Stimulated activated CD4-positive, alpha-beta T cell treated with anti-CD3 and anti-CD28 coated beads, Interleukin-15, amount 100 ng/mL, for 24 hours (primary cell): ENCODE measurements around the gene PEX26.
"Not testable (repeated sequence)": the region's sequence is repeated elsewhere in the genome, so short reads cannot be mapped to it uniquely, and the experiment has no call there.

Experiments used
- DNase-seq: peaks from one replicate; pipeline ENCODE4 v3.0.0-alpha.2; 2020

PEX26 gene

DNA sequence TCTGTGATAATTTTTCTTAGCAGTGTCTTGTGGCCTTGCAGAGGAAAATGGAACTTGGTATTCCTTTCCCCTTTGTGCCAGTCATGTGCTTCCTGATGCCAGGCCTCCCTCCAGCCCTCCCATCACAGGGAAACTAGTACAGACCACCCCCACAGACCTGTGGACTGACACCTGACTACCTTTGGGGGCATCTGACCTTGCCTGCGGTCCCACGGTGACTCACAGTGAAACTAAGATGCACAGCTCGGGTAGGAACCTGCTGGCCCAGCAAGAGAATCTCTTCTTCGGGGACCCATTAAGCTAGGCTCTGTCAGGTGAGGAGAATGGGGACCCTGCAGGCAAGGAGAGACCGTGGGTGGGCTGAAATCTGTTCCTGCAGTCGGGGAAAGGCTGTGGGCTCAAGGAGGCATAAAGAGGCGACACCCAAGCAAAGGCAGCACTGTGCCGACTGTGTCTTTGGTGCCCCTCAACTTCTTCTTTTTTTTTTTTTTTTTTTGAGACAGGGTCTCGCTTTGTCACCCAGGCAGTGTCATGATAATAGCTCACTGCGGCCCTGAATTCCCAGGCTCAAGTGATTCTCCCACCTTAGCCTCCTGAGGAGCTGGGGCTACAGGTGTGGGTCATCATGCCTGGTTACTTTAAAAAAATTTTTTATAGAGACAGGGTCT, 20.8 kb upstream of the PEX26 start:
- DNase-seq: no peak

DNA sequence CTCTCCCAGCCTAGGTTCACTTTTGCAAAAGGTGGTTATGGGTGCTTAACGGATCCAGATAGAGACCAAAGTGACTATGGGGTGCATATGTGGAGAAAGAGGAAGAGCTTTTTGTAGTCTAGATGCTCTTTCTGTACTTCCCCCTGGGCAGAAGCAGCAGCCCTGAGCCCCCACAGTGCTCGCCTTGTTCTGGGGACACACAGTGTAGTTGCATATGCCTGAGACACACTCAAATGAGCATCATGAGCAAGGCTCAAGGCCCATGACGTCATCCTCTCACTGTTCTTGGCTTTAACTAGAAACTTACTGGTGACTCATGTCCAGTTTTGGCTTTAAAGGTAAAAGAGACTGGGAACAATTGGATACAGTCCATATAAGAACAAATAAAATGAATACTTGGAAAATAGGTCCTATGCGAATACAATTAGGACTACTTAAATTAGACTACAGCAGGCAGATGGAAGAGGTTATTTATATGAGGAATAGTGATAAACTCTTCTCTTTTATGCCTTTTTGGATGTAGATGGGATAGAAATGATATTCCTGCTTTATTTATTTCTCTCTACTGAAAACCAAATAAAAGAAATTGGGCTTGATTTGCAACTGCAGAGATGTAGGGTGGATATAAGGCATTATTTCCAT, 20.1 kb upstream of the PEX26 start:
- no peak for DNase-seq

DNA sequence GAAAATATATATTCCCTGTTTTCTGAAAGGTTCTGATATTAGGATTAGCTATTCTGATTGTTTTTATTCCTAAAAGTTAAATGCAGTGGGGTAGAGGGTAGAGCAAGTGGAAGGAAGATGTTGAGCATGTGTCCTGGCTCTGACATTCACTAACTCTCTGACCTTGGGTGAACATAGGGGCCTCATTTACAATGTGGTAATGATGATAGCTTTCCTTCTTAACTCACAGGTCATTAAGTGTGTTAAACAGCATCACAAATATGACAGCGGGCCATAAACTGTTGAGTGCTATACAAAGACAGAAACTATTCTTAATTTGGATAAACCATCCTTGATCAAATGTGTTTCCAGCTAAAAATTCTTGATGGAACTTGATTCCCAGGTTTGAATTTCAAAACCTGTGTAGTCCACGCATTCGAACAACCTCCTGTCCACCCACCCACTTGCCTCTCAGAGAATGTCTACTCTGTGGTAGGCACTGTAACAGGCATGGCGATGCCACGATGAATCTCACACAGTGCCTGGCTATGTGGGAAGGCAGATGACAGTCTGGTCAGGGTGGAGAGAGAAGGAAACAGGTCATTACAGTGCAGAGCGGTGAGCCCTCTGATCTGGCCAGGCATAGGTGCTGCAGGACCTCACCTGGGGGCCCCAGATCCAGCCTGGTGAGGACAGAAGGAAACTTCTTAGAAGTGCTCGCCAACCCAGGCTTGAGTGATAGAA, 19.3 kb upstream of the PEX26 start:
- DNase-seq: no peak

DNA sequence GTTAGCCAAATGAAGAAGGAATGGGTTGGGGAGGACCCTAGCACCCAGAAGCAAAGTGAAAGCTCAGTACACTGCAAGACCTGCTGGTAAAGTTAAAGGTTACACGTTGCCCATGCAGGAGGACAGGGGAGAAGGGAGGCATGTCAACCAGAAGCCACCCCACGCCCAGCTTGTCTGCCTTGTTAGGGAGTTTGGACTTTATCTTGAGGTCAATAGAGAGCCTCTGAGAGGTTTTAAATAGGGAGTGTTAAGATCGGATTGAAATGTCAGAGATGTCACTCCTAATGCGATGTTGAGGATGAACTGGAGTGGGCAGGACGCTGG, 18.7 kb upstream of the PEX26 start:
- DNase-seq: no peak

DNA sequence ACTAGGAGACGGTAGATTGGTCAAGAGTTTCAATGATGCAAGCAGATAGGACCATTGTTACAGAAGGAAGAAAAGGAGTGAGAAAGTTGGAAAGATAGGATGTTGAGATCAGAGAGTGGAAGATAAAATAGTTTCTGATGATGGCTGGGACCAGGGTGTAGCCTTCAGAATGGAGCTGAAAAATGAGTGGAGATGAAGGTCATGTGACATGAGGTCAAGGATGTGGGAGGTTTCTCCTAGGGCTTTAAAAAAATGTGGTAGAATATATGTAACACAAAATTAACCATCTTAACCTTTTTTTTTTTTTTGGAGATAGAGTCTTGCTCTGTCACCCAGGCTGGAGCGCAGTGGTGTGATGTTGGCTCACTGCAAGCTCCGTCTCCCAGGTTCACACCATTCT, 18.3 kb upstream of the PEX26 start:
- no peak for DNase-seq

DNA sequence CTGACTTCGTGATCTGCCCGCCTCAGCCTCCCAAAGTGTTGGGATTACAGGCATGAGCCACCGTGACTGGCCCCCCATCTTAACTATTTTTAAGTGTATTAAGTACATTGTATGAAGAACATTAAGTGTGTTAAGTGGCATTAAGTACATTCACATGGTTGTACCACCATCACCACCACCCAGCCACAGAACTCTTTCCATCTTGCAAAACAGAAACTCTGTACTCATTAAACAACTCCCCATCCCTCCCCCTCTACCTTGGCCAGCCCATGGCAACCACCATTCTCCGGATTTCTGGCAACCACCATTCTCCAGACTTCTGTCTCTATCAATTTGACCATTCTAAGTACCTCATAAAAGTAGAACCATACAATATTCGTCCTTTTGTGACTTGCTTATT, 17.8 kb upstream of the PEX26 start:
- no peak for DNase-seq

DNA sequence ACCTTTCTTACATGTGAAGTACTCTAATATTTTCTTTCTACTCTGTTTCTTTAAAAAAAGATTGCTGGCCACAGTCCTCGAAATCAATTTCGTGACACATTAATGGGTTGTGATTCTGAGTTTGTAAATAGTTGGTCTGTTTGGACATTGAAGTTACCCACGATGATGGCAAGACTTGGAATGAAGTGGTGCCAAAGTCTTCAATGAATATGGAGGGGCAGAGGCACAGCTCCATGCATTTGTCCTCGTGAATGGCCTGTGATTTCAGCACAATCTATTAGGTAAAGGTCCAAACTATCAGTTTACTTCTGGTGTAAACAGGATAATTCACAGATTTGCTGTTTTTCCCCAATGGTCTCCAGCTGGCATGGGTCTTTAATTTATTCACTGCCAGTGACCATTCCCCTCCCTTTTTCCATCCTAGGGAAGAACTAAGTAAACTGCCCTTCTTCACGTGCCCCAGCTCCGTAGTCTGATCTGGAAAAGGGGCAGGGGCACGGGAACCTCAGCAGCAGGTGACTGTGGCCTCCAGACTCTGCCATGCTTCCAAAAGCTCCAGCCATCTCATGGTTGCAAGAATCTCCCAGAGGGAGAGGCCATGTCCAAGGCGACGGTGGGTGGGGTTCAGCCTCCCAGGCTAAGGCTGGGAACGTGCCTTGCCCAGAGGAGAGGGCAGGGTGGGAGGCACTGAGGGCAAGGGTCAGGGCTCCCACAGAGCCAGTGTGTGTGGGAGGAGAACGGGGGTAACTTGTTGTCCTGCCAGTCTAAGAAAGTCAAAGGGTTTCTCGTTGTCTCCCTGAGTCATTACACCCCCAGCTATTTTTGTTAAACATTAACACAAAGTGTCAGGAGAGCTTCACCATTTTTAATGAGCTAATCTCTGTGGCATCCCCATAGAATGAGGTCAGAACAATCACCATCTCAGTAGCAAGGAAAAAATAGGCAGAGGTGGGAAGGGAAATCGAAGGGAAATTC, 16.9 kb upstream of the PEX26 start:
- DNase-seq: no peak

DNA sequence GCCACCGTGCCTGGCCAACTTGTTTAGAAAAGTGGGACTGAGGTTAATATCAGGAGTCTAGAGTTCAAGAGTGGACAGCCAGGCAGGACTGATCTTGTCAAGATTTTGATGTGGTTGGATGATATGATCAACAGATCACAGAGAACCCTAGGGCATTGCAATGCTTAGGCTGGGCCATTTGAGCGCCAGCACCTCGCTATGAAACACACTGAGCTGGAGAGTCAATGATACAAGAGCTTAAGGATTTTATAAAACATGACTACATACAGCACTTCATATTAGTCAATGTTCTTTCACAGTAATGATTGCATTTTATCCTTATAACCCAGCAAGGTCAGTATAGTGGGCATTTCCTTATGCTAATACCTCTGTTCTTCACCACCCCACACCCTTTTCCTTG, 15.4 kb upstream of the PEX26 start:
- DNase-seq: no peak

DNA sequence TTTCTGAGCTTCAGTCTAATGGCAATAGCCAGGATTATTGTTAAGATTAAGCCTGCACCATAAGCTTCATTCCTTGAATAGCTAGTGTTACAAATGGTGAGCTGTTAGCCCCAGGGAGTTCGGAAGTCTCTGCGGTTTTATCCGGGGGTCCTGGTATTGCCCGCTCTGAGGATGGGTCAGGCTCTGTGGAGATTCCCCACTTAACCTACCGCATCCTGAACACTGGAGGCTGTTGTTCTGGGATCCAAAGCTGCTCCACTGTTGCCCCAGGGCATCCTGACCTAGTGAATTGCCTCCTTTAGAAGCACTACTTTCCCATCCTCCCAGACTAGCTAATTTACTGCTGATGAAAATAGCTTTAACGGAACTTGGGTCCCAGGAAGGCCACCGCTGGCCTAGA, 14.5 kb upstream of the PEX26 start:
- DNase-seq: no peak

DNA sequence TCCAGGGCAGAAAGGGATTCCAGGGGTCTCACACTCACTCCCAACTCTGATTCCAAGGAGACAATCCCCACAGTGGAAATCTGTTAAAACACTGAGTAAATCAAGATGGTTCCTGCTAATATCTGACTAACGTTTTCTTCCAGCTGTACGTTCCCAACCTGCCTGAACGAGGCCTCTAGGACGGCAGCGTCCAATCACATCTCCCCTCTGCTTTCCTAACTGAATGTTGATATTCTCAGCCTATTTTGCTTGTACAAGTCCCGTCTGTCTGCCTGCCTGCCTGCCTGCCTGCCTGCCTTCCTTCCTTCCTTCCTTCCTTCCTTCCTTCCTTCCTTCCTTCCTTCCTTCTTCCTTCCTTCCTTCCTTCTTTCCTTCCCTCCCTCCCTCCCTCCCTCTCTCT, 14.1 kb upstream of the PEX26 start:
- DNase-seq: not testable (repeated sequence)

DNA sequence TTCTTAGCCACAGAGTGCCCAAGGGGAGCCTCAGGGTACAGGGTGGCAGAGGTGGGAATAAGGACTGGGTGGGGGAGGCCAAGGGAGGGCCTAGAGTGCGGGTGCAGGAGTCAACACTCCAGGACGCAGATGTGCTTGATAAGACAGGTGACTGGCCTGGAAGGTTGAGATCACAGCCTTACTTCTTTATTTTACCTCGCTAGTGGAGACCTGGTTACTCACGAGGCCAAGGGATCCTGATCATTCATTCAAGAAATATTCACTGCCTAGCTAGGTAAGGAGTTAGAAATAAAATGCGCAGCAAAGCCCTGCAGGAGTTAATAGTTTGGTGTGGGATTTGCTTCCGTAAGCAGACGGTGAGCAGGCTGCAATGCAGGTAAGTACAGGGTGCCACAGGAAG, 13.2 kb upstream of the PEX26 start:
- DNase-seq: no peak

DNA sequence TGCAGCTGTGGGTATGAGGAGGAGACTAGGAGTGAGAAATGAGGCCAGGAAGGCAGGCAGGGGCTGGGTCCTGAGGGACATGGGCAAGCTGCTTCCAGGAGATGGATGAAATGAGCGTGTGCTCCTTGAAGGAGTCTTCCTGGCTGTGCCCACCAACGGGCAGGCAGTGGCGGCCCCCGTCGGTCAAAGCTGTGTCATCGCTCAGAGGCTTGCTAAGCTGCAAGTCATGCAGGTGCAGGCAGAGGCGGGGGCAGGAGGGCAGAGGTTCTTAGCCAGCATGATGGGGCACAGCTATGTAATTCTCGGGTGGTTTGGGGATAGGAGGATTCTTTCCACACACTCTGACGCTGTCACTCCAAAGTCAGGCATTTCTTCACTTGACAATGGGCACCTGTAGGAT, 12.5 kb upstream of the PEX26 start:
- DNase-seq: no peak

DNA sequence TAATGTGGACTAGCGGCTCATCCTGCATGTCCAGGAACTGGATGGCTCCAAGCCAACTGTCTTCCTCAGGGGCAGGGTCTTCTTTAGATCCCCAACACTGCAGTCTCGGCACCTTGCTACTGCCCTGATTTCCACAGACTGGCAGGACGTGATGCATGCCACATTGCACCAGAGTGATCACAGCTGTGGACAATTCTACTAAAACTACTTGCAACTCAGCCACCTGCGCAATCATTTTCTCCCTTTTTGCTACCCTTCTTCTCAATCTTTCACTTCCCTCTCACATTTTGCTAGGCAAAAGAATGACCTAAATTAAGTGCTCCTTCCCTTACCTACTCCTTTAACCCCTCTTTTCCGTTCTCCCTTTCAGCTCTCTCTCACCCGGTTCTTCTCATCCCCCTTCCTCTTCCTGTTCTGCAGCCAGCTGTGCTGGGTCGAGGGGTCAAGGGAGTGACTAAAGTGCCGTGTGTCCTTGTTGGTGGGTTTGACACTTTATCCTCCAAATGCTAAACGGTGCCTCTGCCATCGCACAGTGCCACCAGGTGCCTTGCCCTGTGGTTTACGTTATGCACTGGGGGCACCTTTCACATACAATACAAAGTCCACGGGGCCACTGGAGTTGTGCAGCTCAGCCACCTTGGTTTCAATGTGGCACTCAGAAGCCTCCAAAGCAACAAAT, 11.5 kb upstream of the PEX26 start:
- no peak for DNase-seq

DNA sequence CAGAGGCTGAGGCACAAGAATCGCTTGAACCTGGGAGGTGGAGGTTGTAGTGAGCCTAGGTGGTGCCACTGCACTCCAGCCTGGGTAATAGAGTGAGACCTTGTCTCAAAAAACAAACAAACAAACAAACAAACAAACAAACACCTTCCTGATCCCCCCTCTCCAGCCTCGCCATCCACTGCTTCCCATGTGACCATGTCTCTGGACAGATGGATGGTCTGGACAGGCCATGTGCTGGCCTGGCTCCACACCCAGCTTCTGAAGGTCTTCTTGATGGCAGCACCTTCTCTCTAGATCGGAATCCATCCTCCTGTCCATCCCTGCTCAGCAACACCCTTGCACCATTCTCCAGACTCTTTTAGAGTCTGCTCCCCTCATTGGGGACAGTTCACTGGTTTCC, 10.7 kb upstream of the PEX26 start:
- DNase-seq: no peak

DNA sequence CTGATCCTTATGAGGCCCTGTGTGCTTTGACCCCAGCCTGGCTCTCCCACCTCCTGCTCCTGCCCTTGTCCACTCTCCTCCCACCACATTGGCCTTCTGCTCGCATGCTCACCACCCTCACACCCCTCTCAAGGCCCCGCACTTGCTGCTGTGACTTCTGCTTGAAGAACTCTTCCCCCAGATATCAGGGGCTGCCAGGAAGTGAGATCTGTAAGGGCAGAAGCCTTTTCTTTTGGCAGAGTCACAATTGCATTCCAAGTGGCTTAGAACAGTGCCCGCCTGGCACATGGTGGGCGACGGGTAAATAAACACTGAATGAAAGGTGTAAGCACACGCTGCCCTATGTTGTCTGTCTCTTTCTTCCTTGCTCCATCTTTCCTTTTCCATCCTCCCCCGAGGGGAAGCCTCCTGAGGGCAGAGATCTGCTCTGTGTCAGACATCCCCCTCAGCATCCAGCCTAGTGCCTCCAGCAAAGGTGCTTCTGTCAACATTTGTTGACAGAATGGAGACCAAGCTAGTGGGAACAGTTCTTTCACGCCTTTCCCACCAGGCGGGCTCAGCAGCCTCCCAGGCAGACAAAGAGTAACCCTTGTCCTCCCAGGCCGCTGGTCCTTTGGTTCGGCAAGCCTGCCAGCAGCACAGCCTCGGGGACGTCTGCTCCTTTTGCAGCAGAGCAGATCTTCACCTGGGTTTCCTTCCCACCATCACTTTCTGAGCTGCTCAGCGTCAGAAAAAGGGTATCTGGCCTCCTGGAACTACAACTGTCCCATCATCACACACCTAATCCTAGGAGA, 10.0 kb upstream of the PEX26 start:
- DNase-seq: no peak

DNA sequence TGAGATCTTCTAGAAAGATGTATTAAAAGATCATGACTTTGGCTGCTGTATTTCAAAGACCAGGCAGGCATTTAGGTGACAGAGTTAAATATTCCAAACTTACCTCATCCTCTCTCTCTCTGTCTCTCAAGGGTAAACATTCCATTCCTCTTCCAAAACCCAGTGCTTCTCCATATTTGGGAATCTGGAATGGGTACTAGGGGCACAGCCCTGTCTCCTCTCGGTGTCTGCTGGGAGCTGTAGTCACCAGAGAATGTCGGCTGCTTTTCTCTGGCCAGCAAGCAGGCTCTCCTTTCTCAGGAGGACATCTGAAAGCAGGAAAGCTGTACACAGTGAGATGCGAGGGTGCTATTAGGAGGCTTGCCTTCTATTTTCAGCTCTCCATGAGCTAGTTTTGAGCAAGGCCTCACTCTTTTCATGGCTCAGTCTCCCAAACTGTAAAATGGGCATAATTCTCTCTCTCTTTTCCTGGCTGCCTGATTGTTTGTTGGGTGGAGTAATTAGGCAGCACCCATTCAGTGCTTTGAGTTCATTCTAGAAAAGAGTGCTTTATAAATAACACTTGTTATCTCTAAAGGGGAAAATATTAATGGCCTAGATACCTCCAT, 9.3 kb upstream of the PEX26 start:
- DNase-seq: no peak

DNA sequence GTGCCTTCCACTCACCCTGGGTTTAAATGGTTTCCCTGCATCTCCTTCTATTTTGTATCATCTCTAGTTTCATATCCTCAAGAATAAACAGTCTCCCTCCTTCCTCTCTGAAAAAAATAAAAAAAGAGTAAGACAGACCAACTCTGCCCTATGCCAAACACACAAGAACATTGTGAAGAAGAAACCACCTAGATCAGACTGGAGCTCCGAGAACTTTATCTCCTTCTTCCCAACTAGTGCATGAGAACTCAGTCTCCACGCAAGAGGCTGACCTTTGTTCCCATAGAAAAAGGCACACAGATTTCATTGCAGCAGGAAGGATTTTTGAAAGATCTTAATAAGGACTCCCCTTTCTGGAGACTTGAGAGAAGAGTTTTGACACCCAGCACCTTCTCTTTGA, 8.7 kb upstream of the PEX26 start:
- DNase-seq: no peak

DNA sequence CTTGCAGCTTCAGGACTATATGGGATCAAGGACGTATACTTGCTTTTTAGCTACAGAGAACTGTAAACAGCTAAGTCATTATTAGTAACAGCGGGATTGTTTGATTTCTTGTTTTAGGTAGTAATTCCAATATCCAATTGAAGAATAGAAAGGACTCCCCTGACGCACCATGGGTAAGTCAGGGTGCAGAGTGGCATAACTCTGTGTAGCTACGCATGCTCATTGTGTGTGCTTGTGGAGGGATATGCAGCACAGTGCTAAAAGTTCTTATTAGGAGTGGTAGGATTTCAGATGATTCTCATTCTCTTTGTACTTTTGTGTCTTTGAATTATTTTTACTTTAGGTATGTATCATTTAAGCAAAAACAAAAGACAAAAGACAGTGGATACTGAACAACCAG, 7.7 kb upstream of the PEX26 start:
- no peak for DNase-seq

DNA sequence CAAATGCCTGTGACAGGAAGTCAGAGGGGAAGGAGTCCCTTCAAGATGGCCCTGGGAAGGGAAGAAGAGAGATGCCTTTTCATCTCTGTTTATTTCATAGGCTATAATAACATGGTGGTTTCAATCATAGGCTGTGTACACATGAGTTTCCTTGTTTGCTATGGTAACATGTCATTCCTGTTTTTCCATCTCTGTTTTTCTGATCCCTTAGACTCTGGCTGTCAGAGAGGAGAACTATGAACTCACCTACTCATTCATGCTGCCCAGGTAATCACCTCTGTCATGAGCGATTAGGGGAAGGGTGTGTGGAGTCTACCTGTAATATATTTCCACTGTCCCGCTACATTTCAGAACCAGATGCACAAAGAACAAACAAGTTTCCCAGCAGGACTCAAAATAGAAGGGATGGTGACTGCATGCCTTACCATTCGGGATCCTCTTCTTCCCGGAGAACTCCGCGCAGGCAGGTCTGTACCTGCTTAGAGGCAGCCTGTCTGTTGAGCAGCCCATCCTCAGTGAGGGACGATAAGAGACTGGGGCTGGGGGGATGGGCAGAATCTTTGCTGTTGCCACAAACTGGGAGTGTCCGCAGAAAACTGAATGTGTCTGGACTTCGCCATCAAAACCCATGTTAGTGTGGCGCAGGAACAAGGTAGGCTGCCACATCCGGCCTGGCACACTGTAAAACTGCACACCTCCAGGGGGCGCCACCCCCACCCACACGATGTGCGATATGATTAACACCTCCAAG, 7.1 kb upstream of the PEX26 start:
- DNase-seq: peak; percentile 30

DNA sequence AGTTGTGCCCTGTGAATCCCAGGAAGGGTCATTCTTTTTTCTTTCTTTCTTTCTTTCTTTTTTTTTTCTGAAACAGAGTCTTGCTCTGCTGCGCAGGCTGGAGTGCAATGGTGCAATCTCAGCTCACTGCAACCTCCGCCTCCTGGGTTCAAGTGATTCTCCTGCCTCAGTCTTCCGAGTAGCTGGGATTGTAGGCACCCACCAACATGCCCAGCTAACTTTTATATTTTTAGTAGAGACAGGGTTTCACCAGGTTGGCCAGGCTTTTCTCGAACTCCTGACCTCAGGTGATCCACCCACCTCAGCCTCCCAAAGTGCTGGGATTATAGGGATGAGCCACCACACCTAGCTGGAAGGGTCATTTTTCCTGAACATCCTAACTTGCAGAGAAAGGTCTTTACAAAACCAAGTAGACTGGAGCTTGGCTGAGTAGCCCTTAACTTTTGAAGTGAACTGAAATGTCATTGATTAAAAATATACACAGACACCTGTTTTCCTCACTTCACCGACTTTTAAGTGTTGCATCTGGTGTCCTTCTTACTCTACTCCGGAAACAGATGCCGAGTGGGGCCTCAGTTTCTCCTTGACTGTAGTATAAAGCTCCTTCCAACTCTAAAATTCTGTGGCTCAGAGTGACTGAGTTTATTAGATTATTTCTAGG, 6.4 kb upstream of the PEX26 start:
- not testable (repeated sequence) for DNase-seq
